Osteocyte (in vitro differentiated cells): ENCODE results near the gene PROM1. TPM values are rescaled to one million over a fixed set of nuclear protein-coding genes. Genes with fewer than 3 reads are reported as not detected.
A peak's percentile ranks its signal among the peaks of the same experiment; 100 is the strongest.

Experiments
- DNase-seq: peaks from one replicate; pipeline ENCODE4 v3.0.0; 2021; ENCODE audit warnings: mixed read lengths; ENCODE audit not compliant: unreplicated experiment; ENCODE audit errors: extremely low spot score
- H3K27ac Mint-ChIP-seq: one replicate; pipeline ENCODE4 v1.8.0; 2021; ENCODE audit warnings: mild to moderate bottlenecking, mixed read lengths; ENCODE audit not compliant: unreplicated experiment
- H3K27me3 Mint-ChIP-seq: one replicate; pipeline ENCODE4 v1.8.0; 2021; ENCODE audit warnings: mixed read lengths; ENCODE audit not compliant: unreplicated experiment
- H3K36me3 Mint-ChIP-seq: one replicate; pipeline ENCODE4 v1.8.0; 2021; ENCODE audit warnings: mixed read lengths; ENCODE audit not compliant: unreplicated experiment
- H3K4me1 Mint-ChIP-seq: one replicate; pipeline ENCODE4 v1.8.0; 2021; ENCODE audit warnings: mixed read lengths; ENCODE audit not compliant: unreplicated experiment
- H3K4me3 Mint-ChIP-seq: one replicate; pipeline ENCODE4 v1.8.0; 2021; ENCODE audit warnings: mild to moderate bottlenecking, moderate library complexity, mixed read lengths; ENCODE audit not compliant: unreplicated experiment
- H3K9me3 Mint-ChIP-seq: one replicate; pipeline ENCODE4 v1.8.0; 2021; ENCODE audit warnings: mixed read lengths; ENCODE audit not compliant: unreplicated experiment
- CTCF ChIP-seq: fragments of 200-600 bp; sonication (generic); IDR thresholded peaks from 2 replicates; pipeline ENCODE4 v1.5.0; 2021; ENCODE audit warnings: antibody characterized with exemption, mild to moderate bottlenecking, moderate library complexity
- total RNA-seq: library from RNA; stranded (reverse); gene quantifications from 2 replicates; pipeline ENCODE4 v1.2.1, GENCODE V29; 2021

The PROM1 gene
- total RNA-seq, 1 donor from 2014 or later: not detected

GRCh38 chr4:16006771-16007446 is 76.9 kb downstream of the PROM1 start:
- no peaks in the 10 kb centered on the region for H3K36me3 Mint-ChIP-seq
- H3K27ac Mint-ChIP-seq: no peak overlapping the region
- DNase-seq: no peak
- no peak for TF ChIP-seq CTCF
- H3K4me1 Mint-ChIP-seq: no peaks in the 10 kb centered on the region
- peaks cover 40% of the 10 kb centered on the region for H3K27me3 Mint-ChIP-seq
- H3K4me3 Mint-ChIP-seq: no peak overlapping the region
- H3K9me3 Mint-ChIP-seq: no peaks in the 10 kb centered on the region

GRCh38 chr4:16005676-16006075 is 78.1 kb downstream of the PROM1 start:
- Mint-ChIP-seq H3K36me3 (no peaks in the 10 kb centered on the region), H3K9me3 (no peaks in the 10 kb centered on the region), H3K27me3 (peaks cover 35% of the 10 kb centered on the region), H3K27ac (no peak overlapping the region), H3K4me3 (no peak overlapping the region), H3K4me1 (no peaks in the 10 kb centered on the region)
- DNase-seq: no peak
- TF ChIP-seq CTCF: no peak

GRCh38 chr4:16001484-16001858 is 82.4 kb downstream of the PROM1 start:
- Mint-ChIP-seq H3K4me1 (no peaks in the 10 kb centered on the region), H3K9me3 (no peaks in the 10 kb centered on the region), H3K27me3 (peaks cover 18% of the 10 kb centered on the region), H3K27ac (no peak overlapping the region), H3K4me3 (no peak overlapping the region), H3K36me3 (no peaks in the 10 kb centered on the region)
- peak; percentile 90 for TF ChIP-seq CTCF
- no peak for DNase-seq

- Mint-ChIP-seq H3K4me1 (no peaks in the 10 kb centered on the region), H3K9me3 (no peaks in the 10 kb centered on the region), H3K27ac (no peak overlapping the region), H3K36me3 (no peaks in the 10 kb centered on the region), H3K27me3 (peaks cover 12% of the 10 kb centered on the region), H3K4me3 (no peak overlapping the region)
- DNase-seq: no peak
- no peak for TF ChIP-seq CTCF
Measured at GRCh38 chr4:16000708-16001483, 82.9 kb downstream of the PROM1 start.

GRCh38 chr4:15996773-15997172 is 87.0 kb downstream of the PROM1 start:
- Mint-ChIP-seq H3K36me3 (no peaks in the 10 kb centered on the region), H3K4me1 (no peaks in the 10 kb centered on the region), H3K4me3 (no peak overlapping the region), H3K9me3 (no peaks in the 10 kb centered on the region), H3K27me3 (peaks cover 18% of the 10 kb centered on the region), H3K27ac (no peak overlapping the region)
- no peak for TF ChIP-seq CTCF
- no peak for DNase-seq
